Measurements from ENCODE around the gene FMN1.

DNA sequence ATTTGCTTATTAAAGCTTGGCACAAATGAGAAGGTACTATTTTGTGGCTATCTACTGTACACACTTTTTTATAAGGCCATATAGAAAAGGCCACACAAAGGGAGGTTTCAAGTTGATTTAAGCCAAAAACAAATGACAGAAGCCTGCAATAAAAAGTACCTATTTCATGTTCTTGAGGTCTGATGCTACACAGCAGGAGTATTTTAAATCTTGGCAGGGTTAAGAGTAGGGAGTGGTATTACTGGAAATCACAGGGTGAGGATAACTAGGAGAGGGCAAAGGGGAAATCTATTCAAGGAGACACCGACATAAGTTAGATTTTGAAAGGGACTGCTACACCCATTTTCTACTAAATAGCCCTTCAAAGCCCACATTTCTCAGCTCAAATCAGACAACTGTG lies 330.5 kb downstream of the FMN1 start:
- no peak for TF ChIP-seq EZH2 (IDR thresholded peaks at IDR 0.05; ENCODE audit: borderline replicate concordance, insufficient read depth, low read length, poor library complexity, severe bottlenecking)
- no peak for TF ChIP-seq POLR2AphosphoS5 (IDR thresholded peaks at IDR 0.05)
- no peak for TF ChIP-seq CTCF (IDR thresholded peaks at IDR 0.05; ENCODE audit: poor library complexity, severe bottlenecking)
- TF ChIP-seq MXI1 (conservative IDR thresholded peaks at IDR 0.05; ENCODE audit: poor library complexity, severe bottlenecking): no peak
- no peak for TF ChIP-seq TAF1 (IDR thresholded peaks at IDR 0.05; ENCODE audit: low read depth)
- no peak for TF ChIP-seq EP300 (conservative IDR thresholded peaks at IDR 0.05; ENCODE audit: poor library complexity, severe bottlenecking)
- no peak for TF ChIP-seq RAD21 (conservative IDR thresholded peaks at IDR 0.05)
- TF ChIP-seq, protein P1, sequence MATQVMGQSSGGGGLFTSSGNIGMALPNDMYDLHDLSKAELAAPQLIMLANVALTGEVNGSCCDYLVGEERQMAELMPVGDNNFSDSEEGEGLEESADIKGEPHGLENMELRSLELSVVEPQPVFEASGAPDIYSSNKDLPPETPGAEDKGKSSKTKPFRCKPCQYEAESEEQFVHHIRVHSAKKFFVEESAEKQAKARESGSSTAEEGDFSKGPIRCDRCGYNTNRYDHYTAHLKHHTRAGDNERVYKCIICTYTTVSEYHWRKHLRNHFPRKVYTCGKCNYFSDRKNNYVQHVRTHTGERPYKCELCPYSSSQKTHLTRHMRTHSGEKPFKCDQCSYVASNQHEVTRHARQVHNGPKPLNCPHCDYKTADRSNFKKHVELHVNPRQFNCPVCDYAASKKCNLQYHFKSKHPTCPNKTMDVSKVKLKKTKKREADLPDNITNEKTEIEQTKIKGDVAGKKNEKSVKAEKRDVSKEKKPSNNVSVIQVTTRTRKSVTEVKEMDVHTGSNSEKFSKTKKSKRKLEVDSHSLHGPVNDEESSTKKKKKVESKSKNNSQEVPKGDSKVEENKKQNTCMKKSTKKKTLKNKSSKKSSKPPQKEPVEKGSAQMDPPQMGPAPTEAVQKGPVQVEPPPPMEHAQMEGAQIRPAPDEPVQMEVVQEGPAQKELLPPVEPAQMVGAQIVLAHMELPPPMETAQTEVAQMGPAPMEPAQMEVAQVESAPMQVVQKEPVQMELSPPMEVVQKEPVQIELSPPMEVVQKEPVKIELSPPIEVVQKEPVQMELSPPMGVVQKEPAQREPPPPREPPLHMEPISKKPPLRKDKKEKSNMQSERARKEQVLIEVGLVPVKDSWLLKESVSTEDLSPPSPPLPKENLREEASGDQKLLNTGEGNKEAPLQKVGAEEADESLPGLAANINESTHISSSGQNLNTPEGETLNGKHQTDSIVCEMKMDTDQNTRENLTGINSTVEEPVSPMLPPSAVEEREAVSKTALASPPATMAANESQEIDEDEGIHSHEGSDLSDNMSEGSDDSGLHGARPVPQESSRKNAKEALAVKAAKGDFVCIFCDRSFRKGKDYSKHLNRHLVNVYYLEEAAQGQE (IDR thresholded peaks at IDR 0.05; ENCODE audit: borderline replicate concordance): no peak
